Measurements from ENCODE around the gene HAND2.

GRCh38 chr4:173539986-173540385 is 10.0 kb upstream of the HAND2 start:
- no peak for TF ChIP-seq CTCF (conservative IDR thresholded peaks at IDR 0.05; ENCODE audit: low read depth in 2 of 2)
- TF ChIP-seq REST (IDR thresholded peaks at IDR 0.05; ENCODE audit: unreplicated experiment) = no peak
- TF ChIP-seq POLR2AphosphoS5 (IDR thresholded peaks at IDR 0.05; ENCODE audit: low read depth) = no peak
- TF ChIP-seq EZH2 (IDR thresholded peaks at IDR 0.05; ENCODE audit: low read depth, unreplicated experiment) = peak; percentile 7
- no peak for TF ChIP-seq EZH2phosphoT487 (IDR thresholded peaks at IDR 0.05; ENCODE audit: unreplicated experiment)
- TF ChIP-seq, protein P1, sequence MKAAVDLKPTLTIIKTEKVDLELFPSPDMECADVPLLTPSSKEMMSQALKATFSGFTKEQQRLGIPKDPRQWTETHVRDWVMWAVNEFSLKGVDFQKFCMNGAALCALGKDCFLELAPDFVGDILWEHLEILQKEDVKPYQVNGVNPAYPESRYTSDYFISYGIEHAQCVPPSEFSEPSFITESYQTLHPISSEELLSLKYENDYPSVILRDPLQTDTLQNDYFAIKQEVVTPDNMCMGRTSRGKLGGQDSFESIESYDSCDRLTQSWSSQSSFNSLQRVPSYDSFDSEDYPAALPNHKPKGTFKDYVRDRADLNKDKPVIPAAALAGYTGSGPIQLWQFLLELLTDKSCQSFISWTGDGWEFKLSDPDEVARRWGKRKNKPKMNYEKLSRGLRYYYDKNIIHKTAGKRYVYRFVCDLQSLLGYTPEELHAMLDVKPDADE (IDR thresholded peaks at IDR 0.05) = no peak
- TF ChIP-seq JUNB (IDR thresholded peaks at IDR 0.05; ENCODE audit: unreplicated experiment) = no peak
- TF ChIP-seq ZNF114 (CRISPR knock-in tag; IDR thresholded peaks at IDR 0.05) = no peak
- no peak for TF ChIP-seq ZNF462 (CRISPR knock-in tag; IDR thresholded peaks at IDR 0.05)

Measured in GM23338 (cell line).